ENCODE results near the gene LSM14B. TPM values are rescaled to one million over a fixed set of nuclear protein-coding genes. Genes with fewer than 3 reads are reported as not detected.
A peak's percentile ranks its signal among the peaks of the same experiment; 100 is the strongest.

LSM14B gene
- total RNA-seq, 2 donors from 2014 or later, result 24.4 to 26.3 TPM

DNA sequence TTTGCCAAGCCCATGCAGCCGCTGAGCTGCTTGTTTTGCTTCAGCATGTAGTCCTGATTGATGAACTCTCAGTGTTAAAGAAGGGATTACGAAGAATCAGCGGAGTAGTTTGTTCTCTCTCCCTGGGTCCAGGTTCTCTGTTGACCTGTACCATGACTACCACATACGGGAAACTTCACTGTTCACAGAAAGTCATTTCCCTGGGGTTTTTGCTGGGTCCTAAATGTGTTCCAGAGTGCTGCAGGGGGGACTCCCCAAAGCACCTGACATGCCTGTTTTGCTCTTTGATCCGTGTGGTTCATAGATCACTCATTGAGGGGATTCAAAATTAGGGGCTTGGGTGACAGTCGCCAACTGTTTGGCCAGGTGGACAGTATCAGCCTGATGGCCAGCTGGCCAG is 5.5 kb downstream of the LSM14B start:
- no peak for DNase-seq (ENCODE audit: low spot score)
- intact Hi-C loops (cut with DNase I), result no loop called here

DNA sequence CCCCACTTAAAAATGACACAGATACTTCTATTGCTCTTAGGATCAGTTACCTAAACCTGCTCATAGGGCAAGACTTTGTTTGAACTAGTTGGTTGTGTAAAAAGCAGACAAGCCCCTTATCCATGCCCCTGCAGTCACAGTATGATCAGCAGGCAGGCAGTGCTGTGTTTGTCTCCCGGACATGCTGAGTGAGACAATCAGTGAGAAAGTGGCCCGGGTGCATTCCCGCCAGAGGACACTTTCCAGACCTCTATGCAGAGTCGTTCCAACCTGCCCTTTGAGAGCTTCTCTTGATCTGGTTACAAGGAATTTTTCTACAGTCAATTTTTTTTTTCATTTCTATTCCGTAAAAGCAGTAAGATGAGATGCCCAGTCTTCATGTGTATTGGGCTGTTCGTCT is 6.2 kb downstream of the LSM14B start:
- intact Hi-C loops (cut with DNase I), result no loop called here
- DNase-seq (ENCODE audit: low spot score), result no peak

DNA sequence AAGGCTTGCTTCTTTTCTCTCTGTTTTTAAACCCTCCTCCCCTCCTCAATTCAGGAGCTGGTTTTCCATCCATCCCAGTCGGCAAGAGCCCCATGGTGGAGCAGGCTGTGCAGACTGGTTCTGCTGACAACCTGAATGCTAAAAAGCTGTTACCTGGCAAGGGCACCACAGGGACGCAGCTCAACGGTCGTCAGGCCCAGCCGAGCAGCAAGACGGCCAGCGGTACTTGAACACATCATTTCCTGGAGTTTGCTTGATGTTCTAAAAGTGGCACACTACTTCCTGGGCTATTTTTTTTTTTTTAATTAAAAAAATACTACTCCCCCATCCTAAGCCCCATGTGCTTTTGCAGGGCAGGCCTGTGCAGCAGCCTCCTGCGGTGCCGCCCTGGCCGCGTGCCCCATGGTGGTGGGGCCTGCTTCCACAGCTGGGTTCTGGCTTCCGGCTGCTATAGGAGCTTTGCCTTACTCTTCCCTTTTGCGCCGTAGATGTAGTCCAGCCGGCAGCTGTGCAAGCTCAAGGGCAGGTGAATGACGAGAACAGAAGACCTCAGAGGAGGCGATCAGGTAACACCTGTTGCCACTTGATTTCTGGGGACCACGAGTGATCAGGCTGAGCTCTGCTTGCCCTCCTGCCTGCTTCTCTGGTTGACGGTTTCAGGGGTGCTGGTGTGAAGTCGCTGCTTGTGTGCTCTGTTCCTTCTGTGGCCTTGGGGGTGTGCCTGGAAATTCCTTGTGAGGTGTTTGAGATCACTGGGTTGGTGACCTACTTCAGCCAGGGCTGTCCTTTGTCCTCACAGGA is 7.7 kb downstream of the LSM14B start:
- intact Hi-C loops (cut with DNase I), result no loop called here
- DNase-seq (ENCODE audit: low spot score), result no peak

DNA sequence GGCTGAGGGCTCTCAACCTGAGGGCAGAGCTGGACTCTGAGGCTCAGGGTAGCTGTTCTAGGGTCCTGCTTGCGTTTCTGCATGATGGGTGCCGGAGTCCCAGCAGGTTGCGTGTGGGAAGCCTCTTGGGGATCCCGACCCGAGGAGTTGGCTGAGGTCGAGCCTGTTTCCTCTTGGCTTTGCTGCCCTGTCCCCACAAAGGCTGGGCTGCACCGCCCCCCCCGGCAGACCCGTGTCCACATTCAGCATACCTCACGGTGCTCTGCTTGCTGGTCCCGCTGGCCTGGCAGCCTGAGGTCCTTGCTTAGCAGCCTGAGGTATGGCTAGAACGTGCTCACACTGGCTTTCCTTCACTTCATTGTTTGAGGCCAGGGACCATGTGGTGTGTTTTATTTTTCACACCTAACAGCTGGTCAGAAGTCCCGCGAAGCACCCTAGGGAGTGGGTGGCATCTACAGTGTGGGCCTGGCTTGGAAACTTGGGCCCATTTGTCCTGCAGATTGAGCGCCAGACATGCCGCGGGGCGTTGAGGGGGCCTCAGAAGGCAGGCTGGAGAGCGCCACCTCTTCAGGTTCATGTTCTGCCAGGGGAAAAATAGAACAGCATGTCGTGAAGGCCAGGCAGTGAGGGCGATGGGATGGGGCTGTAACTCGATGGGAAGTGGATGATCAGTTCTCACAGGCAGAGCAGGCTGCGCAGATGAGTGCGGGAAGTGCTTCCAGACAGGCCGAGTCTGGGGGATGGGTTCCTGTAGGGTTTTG is 9.5 kb downstream of the LSM14B start:
- intact Hi-C loops (cut with DNase I), result no loop called here
- DNase-seq (ENCODE audit: low spot score), result no peak

DNA sequence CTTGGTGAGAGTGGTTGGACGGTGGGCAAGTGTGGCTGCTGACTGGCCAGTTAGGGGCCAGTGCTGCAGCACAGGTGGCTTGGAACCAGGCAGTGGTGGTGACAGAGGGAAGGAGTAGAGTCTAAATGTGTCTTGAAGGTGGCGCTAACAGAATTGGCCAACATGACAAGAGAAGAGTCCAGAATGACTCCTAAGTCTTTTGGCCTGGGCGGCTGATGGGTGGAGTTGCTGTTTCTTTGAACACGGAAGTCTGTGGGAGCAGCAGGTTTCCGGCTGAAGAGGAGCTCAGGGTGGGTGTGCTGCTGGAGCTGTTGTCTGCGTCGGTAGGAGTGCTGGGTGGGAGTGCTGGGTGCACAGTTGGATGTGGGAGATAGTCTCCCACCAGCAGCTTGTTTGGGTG is 10.1 kb downstream of the LSM14B start:
- no peak for DNase-seq (ENCODE audit: low spot score)
- intact Hi-C loops (cut with DNase I), result no loop called here

DNA sequence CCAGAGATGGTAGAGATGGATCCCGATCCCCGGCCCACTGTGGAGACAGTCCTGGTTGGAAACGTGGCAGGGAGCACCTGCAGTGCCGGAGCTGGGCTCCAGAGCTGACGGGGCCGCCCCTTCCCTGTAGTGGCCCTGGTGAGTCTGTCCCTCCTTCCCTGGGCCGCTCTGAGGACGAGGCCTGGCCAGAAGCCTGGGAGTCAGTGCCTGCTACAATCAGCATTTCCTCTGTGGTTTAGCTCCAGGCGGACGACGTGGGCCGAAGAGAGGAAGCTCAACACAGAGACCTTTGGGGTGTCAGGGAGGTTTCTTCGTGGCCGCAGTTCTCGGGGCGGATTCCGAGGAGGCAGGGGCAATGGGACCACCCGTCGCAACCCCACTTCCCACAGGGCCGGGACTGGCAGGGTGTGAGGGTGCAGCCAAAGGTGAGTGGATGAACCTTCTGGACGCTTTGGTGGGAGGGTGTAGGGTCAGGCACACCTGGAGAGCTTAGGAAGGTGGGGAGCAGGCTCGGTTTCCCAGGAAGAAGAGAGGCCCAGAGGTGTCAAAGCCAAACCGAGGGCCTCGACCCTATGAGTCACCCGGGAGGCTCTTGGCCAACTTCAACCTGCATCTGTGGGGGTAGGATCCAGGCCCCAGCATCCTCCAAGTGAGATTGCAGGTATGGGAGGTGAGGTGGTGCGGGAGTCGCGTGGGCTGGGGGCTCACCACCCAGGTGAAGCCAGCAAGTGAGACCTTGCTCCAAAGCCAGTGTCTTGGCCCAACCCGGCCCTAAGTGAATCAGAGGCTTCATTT is 11.0 kb downstream of the LSM14B start:
- intact Hi-C loops (cut with DNase I), result no loop called here
- DNase-seq (ENCODE audit: low spot score), result peak; percentile 88

DNA sequence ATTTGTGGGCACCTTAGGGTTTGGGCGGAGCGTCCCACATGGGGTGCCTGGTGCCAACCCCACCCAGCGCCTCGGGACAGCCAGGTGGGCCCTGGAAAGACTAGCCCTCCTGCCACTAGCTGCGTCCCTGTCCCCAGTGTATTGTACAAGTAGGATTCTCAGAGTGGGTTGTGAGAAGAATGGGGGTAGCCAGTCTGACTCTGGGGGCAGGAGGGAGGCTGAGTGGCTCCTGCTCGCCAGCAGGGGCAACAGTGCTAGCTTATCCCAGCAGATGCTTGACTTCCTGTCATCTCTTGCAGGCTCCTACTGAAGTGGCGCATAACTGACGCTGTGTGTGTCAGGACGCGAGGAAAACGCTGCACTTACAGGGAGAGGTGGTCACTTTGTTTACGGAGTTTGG is 11.6 kb downstream of the LSM14B start:
- no peak for DNase-seq (ENCODE audit: low spot score)
- intact Hi-C loops (cut with DNase I), result no loop called here

DNA sequence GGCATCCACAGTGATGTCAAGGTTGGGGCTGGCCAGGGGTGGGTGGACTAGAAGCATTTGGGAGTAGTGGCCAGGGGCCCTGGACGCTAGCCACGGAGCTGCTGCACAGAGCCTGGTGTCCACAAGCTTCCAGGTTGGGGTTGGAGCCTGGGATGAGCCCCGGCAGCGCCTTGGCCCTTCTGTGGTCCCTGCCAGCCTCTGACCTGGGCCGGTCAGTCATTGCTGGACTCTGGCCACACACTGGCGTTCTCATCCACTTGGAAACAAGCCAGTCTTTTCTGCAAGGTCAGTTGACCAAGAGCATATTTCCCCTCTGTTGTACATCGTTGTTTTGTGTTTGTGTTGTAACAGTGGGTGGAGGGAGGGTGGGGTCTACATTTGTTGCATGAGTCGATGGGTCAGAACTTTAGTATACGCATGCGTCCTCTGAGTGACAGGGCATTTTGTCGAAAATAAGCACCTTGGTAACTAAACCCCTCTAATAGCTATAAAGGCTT is 12.5 kb downstream of the LSM14B start:
- DNase-seq (ENCODE audit: low spot score), result no peak
- intact Hi-C loops (cut with DNase I), result loop anchor here in 1 of 2 donors (5.0 kb wide), 1 partner anchor 122 kb away; no protein-coding TSS in a partner anchor

DNA sequence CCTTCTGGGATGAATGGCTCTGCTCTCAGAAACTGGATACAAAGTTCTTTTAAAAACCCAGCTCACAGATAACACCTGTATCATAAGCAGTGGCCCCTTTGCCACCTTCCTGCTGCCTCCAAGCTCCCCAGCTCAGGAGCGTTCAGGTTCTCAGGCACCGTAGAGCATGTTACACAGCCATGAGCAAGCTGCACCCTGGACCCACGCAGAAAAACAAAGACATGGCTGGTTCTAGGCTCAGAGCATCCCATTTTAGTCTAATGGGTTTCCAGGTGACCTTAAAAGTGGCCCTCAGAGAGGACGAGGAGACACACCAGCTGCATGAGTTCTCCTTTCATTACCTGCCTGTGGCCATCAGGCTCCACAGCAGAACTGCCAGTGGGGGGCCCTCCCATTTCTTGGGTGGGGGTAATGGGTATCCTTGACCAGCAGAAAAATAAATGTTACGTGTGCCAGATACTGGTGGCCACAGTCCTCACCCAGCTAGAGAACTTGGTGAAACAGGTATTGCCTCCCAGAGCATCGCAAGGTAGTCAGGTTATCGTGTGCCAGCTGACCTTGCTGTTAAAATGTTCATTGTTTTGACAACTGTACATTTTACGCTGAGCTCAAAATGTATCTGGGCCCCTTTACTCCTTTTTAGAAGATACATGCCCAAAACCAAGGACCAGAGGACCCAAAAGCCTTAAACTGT is 13.4 kb downstream of the LSM14B start:
- no peak for DNase-seq (ENCODE audit: low spot score)
- intact Hi-C loops (cut with DNase I), result loop anchor here in 1 of 2 donors (5.0 kb wide), 1 partner anchor 123 kb away; no protein-coding TSS in a partner anchor

DNA sequence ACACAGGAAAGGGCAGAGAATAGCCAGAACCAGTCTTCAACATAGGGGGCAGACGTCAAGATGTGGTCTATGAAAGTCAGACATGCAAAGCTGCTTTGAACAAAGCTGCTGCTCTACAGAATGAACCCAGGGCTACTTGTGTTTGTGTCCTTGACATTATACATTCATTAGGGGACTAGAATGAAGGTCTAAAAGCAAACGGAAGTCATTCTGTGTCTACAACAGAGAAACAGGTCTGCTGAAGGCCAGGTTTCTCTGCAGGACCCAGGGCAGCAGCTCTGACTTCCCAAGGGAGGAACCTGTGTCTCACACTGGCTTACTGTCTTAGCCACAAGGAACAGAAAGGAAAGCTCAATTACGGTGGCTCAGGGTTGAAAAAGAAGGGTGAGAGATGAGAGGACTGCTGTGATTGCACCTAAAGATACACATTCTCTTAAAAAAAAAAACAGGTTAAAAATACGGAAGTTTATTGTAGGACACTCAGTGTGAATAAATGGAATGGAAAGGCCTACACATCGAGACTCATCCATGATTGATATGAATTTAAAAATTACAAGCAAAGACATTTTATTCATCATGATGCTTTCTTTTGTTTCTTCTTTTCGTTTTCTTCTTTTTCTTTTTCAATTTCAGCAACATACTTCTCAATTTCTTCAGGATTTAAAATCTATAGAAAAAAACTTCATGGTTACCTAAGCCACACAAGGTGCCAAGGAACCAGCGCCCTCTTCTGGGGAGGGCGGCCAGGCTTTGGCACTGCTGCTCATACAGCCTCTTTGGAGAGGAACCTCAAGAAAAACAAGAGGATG is 14.2 kb downstream of the LSM14B start:
- DNase-seq (ENCODE audit: low spot score), result peak; percentile 91
- intact Hi-C loops (cut with DNase I), result loop anchor here in 1 of 2 donors (5.0 kb wide), 1 partner anchor 124 kb away; no protein-coding TSS in a partner anchor

DNA sequence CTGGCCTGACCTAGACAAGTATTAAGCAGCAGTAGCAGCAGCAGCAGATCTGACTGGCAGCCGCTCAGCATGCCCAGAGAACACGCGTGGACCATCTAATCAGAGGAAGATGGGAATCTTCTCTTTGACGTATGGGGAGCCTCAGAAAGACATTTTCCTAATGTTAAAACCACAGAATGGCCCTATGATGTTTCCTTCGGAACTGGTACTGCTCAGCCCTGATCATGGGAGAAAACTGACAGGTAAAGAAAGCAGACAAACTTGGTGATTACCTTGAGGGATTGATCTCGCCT is 14.8 kb downstream of the LSM14B start:
- intact Hi-C loops (cut with DNase I), result loop anchor here in 1 of 2 donors (5.0 kb wide), 1 partner anchor 125 kb away; no protein-coding TSS in a partner anchor
- DNase-seq (ENCODE audit: low spot score), result no peak

DNA sequence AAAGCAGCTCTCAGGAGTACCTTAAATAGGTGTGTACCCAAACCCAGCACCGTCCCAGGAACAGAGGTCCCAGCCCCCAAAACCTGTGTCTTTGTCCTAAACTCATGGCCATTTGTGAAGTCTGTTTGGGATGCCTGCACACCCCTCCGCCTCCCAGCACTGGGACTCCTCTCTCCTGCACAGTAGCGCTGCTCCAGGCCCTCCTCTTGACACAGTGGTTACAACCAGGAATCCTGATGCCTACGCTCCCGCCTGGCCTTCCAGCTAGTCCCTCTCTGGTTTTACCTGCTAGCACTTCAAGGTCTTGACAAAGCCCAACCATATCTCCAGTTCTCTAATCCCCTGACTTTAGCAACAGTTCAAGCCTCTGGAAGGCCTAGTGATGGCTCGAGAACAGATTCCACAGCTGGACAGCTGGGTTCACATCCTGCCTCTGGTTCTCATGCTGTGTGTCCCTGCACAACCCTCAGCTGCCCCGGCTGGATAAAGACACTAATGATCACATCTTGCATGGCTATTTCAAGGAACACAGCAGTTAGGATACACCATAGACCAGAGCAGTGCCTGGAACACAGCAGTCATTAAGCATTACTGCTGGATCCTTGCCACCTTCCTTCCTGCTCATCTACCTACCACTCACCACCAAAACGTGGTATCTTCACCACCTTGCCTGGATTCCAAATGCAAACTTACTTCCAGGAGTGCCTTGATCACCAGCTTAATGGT is 15.4 kb downstream of the LSM14B start:
- DNase-seq (ENCODE audit: low spot score), result no peak
- intact Hi-C loops (cut with DNase I), result loop anchor here in 1 of 2 donors (5.0 kb wide), 1 partner anchor 125 kb away; no protein-coding TSS in a partner anchor

DNA sequence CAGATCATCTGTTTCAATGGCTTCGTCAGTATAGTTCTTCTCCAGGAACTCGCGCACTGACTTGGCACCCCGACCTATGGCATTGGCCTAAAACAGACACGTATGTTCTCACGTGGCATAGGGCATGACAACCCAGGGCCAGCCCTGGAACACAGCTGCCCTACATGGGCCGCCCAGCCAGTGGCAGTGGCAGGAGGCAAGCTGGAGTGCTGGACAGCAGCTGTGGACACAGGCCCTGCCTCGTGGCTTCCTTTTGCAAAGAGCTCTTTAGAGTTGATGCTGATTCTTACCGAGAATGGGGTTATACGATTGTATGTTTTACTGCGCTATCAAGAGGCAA is 15.9 kb downstream of the LSM14B start:
- DNase-seq (ENCODE audit: low spot score), result no peak
- intact Hi-C loops (cut with DNase I), result loop anchor here in 1 of 2 donors (5.0 kb wide), 1 partner anchor 126 kb away; no protein-coding TSS in a partner anchor

DNA sequence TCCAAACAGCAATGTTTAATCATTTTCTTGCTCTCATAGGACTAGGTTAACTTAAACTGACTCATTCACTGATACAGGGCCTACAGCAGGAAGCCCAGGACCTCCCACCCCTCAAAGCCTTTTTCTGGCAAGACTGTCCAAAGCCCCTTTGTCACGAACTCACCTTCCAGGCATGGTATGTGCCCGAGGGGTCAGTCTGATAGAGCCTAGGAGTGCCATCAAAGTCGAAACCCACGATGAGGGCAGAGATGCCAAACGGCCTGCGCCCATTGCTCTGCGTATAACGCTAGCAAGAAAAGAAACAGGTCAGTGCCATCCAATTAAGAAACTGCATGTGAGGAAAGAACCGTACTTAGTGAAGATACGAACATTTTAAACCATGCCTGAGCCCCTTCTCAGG is 16.6 kb downstream of the LSM14B start:
- no peak for DNase-seq (ENCODE audit: low spot score)
- intact Hi-C loops (cut with DNase I), result loop anchor here in 1 of 2 donors (5.0 kb wide), 1 partner anchor 127 kb away; no protein-coding TSS in a partner anchor

DNA sequence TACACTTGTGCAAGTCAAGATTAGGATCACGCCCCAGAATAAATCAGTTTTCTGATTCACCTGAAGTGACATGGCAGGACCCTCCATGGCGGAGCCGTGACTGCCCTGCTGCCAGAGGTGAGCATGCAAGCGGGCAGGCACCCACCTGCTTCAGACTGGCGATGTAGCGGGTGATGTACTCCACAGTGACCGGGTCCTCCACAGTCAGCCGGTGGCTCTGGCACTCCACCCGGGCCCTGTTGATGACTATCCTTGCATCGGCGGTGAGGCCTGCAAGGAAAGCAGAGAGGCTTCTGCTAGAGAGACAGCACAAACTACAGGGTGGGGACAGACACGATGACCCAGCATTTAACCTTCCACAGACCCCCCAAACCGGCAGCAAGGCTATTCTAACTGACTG is 17.4 kb downstream of the LSM14B start:
- intact Hi-C loops (cut with DNase I), result loop anchor here (5.0 kb wide), 2 partner anchors 122 to 127 kb away; no protein-coding TSS in a partner anchor
- no peak for DNase-seq (ENCODE audit: low spot score)

DNA sequence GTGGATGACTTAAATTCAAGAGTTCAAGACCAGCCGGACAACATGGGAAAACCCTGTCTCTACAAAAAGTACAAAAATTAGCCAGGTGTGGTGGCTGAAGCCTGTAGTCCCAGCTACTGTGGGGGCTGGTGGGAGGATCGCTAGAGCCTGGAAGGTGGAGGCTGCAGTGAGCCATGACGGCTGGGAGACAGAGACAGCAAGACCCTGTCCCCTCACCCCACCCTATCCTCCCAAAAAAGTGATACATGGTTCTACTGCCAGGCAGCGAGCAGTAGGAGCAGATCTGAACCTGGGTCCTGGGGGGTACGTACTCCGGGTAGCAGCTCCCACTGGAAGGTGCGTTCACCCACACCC is 18.7 kb downstream of the LSM14B start:
- intact Hi-C loops (cut with DNase I), result loop anchor here in 1 of 2 donors (5.0 kb wide), 1 partner anchor 124 kb away; no protein-coding TSS in a partner anchor
- DNase-seq (ENCODE audit: low spot score), result no peak

All from posterior vena cava (tissue), 2 donors.